Measurements from ENCODE around the gene DVL1. TPM values are rescaled to one million over a fixed set of nuclear protein-coding genes. Genes with fewer than 3 reads are reported as not detected.

Gene DVL1
- total and polyA plus RNA-seq, 2 of the 13 experiments (the other 11 are each of a cell fraction or from before 2014, with no cell fraction given) = 30.8 to 60.4 TPM

DNA sequence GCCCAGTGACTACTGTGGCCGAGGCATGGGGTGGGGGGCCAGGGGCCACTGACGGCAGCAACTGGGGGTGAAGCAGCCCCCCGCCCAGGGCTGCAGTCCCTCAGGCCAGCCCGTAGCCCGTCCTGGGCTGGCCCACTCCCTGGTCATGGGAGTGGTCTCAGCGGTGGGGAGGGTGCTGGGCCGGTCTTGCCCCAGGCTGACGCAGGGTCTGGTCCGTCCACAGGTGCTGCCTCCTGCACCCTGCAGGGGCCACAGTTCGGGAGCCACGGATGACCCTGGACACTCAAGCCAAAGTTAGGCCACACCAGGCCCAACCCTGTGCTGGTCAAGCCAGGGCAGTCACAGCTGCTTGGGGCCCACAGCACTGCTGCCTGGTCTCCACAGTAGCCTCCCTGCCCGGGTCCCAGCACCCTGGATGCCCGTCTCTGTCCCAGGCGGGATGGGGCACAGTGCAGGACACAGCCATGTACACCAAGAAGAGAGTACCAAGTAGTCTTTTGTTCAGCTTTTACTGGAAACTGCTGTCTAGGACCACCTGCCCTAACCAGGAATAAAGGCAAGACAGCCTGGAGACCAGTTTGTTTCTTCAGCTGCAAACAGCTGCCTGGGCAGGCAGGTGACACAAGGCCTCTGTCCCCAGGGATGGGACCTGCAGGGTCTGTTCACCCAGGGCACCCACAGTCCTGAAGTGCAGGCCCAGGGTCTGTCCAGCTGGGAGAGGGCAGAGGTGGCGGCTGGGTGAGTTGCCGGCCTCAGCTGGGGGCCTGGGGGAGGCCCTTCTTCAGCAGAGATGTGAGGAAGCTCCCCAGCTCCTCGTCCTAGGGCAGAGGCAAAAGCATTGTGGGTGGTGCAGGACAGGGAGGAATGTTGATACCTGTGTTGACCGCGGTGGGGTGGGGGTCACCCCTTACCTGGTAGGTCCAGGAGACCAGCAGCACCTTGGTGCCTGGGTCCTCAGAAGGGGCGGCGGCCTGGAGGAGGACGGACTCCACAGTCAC is 37.8 kb downstream of the DVL1 start (continued):
- TF ChIP-seq, protein P1, sequence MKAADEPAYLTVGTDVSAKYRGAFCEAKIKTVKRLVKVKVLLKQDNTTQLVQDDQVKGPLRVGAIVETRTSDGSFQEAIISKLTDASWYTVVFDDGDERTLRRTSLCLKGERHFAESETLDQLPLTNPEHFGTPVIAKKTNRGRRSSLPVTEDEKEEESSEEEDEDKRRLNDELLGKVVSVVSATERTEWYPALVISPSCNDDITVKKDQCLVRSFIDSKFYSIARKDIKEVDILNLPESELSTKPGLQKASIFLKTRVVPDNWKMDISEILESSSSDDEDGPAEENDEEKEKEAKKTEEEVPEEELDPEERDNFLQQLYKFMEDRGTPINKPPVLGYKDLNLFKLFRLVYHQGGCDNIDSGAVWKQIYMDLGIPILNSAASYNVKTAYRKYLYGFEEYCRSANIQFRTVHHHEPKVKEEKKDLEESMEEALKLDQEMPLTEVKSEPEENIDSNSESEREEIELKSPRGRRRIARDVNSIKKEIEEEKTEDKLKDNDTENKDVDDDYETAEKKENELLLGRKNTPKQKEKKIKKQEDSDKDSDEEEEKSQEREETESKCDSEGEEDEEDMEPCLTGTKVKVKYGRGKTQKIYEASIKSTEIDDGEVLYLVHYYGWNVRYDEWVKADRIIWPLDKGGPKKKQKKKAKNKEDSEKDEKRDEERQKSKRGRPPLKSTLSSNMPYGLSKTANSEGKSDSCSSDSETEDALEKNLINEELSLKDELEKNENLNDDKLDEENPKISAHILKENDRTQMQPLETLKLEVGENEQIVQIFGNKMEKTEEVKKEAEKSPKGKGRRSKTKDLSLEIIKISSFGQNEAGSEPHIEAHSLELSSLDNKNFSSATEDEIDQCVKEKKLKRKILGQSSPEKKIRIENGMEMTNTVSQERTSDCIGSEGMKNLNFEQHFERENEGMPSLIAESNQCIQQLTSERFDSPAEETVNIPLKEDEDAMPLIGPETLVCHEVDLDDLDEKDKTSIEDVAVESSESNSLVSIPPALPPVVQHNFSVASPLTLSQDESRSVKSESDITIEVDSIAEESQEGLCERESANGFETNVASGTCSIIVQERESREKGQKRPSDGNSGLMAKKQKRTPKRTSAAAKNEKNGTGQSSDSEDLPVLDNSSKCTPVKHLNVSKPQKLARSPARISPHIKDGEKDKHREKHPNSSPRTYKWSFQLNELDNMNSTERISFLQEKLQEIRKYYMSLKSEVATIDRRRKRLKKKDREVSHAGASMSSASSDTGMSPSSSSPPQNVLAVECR (CRISPR knock-in tag; IDR thresholded peaks at IDR 0.05; ENCODE audit: borderline replicate concordance) = no peak
- TF ChIP-seq AHR (CRISPR knock-in tag; IDR thresholded peaks at IDR 0.05) = no peak
- TF ChIP-seq ZNF737 (CRISPR knock-in tag; IDR thresholded peaks at IDR 0.05; ENCODE audit: borderline replicate concordance) = no peak
- TF ChIP-seq TAF15 (IDR thresholded peaks at IDR 0.05; ENCODE audit: low read depth, low read length, poor library complexity, severe bottlenecking) = peak; percentile 25
- no peak for TF ChIP-seq ZNF563 (CRISPR knock-in tag; IDR thresholded peaks at IDR 0.05)

DNA sequence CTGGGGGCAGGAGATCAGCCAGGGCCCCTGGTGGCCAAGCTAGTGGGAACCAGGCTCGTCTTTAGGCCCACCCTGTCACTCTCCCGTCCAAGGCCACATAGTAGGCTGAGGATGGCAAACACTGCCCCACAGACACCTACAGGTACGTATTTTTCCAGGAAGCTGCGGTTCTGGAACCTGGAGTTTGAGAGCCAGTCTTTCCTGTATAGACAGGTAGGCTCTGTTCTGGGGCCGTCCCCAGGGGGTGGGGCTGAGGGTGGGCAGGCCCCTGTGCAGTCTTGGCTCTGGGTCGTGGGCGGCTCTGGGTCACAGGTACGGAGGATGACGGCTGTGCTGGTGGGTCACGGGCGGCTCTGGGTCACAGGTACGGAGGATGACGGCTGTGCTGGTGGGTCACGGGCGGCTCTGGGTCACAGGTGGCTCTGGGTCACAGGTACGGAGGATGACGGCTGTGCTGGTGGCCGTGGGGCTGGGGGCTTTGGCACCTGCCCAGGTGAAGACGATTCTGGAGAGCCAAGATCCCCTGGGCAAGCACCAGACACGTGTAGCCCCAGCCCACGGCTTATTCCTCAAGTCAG is 38.7 kb downstream of the DVL1 start:
- Histone ChIP-seq H4K20me1 (ENCODE audit: insufficient read depth, low read length) (no peaks in the 10 kb centered on the region; the same call in 1 of the 2 replicates), H3K4me2 (ENCODE audit: low read depth, low read length) (no peak overlapping the region; the same call in 1 of the 2 replicates), H3K36me3 (replicated peaks in 1 of 2; ENCODE audit: control insufficient read depth in 1 of 2, insufficient read depth in 2 of 2, low read length in 2 of 2) (peaks cover 16 to 42% of the 10 kb centered on the region in 2 experiments; a peak in 4 of 5 replicates), H3K27me3 (ENCODE audit: control insufficient read depth in 1 of 2, insufficient read depth in 2 of 2, low read length in 2 of 2) (no peaks in the 10 kb centered on the region), H3K9me3 (ENCODE audit: low read length) (no peaks in the 10 kb centered on the region), H3K9ac (ENCODE audit: insufficient read depth, low read depth, low read length) (no peak overlapping the region), H2AFZ (ENCODE audit: low read length) (no peak overlapping the region), H3K27ac (ENCODE audit: extremely low read length, insufficient read depth, low read length) (no peak overlapping the region), H3K79me2 (ENCODE audit: insufficient read depth, low read length) (peaks cover 13% of the 10 kb centered on the region), H3K4me3 (replicated peaks in 1 of 3; ENCODE audit: insufficient read depth in 1 of 3, low read depth in 2 of 3, low read length in 3 of 3) (no peak overlapping the region), H3K4me1 (ENCODE audit: insufficient read depth, low read length) (peaks cover 25% of the 10 kb centered on the region)
- no peak for DNase-seq (ENCODE audit: low spot score)
- WGBS (ENCODE audit: low lambda C conversion rate) = 91% methylated on average over 18 of the region's 21 CpGs
- ChIA-PET POLR2A (interaction anchor here (1.6 kb wide), 1 partner anchor 37 kb away, joined by 5 read pairs; no protein-coding TSS in a partner anchor), CTCF (ENCODE audit: low intra/inter-chr PET ratio, low total read pairs) (no interaction called here)
- in situ Hi-C loops (cut with HindIII; ENCODE audit: extremely low pct_ligation_motif_present, low pct_unique_long_range_greater_than_20kb) = no loop called here
- ATAC-seq = no peak
- intact Hi-C loops (cut with micrococcal nuclease; ENCODE audit: unreplicated experiment) = no loop called here
- BruUV-seq (replicated peaks) = no TSS peak
- no peak for FAIRE-seq
- TF ChIP-seq ARID2 (CRISPR knock-in tag; IDR thresholded peaks at IDR 0.05; ENCODE audit: borderline replicate concordance) (no peak), ZNF382 (CRISPR knock-in tag; IDR thresholded peaks at IDR 0.05; ENCODE audit: borderline replicate concordance) (no peak), REXO4 (CRISPR knock-in tag; IDR thresholded peaks at IDR 0.05; ENCODE audit: borderline replicate concordance) (no peak), CENPX (CRISPR knock-in tag; IDR thresholded peaks at IDR 0.05) (no peak), ETV6 (CRISPR knock-in tag; conservative IDR thresholded peaks at IDR 0.05) (no peak), ZNF710 (CRISPR knock-in tag; IDR thresholded peaks at IDR 0.05; ENCODE audit: borderline replicate concordance) (no peak), TAF15 (IDR thresholded peaks at IDR 0.05; ENCODE audit: low read depth, low read length, poor library complexity, severe bottlenecking) (no peak), HNRNPLL (IDR thresholded peaks at IDR 0.05; ENCODE audit: low read depth, low read length, poor library complexity, severe bottlenecking) (peak; percentile 19), ETV5 (CRISPR knock-in tag; IDR thresholded peaks at IDR 0.05; ENCODE audit: borderline replicate concordance) (no peak)

Measured in HepG2 (cell line).